Stimulated activated naive CD4-positive, alpha-beta T cell treated with Interleukin-2 at 50 U/mL for 16 hours (primary cell): ENCODE results near the gene ARF1.
A peak's percentile ranks its signal among the peaks of the same experiment; 100 is the strongest.

Experiments
- DNase-seq: peaks from one replicate; lab custom pipeline; 2025; lab: John Stamatoyannopoulos, UW

Gene ARF1

DNA sequence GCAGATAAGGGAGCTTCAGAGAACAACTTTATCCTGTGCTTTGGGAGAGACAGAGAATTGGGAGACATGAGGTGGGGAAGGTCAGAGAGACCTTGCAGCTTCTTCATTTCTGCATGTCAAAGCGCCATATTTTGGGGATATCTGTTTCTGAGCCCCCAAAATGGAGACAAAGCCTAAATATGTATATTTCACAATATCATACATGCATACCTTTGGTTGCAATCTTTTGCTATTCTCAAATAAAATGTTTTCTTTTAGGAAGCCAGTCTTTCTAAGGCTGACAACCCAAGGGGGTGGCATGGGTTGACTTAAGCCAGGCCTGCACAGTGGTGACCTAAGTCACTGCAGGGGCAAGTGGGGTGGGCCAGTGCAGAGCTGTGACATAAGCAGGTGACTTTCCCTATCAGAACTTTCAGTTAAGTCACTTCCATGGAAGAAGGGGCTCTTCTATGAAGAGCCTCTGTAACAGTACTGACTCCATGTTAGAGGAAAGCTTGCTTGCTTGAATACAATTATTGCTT is 40.5 kb downstream of the ARF1 start:
- DNase-seq, result no peak

DNA sequence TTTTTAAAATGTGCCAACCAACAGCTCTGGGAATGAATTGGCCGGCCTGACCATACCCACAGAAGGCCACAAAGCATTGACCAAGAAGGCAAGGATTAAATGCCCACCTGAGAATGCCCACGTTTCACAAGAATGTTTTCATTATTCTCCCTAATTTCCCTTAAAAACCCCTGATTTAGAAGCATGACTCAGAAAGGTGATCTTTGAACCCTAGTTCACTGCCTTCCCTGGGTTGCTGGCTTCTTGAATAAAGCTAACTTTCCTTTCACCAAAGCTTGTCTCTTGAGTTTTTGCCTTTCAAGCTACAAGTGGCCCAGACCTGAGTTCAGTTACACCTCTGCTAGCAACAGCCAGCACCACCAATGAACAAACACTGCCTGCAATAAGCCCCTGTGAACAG is 41.0 kb downstream of the ARF1 start:
- DNase-seq, result no peak

- DNase-seq, result no peak
Measured at GRCh38 chr1:228125185-228125584, 42.7 kb downstream of the ARF1 start.

DNA sequence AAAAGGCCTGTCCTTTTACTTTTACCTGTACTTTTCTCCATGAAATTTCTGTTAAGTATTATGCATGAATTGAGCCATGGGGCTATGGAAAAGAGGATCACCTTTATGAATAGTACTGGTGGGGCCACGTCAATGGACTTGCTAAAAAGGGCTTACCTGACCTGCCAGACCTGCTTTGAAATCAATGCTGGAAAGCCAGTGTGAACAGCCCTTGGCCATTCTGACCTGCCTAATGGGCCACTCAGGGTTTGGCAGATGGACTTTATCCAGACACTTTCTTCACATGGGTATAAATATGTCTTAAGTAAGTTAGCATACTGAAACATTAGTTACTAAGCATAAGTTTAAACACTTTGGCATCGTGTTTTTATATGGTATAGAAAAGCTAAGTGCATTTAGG is 49.3 kb downstream of the ARF1 start:
- DNase-seq, result no peak

DNA sequence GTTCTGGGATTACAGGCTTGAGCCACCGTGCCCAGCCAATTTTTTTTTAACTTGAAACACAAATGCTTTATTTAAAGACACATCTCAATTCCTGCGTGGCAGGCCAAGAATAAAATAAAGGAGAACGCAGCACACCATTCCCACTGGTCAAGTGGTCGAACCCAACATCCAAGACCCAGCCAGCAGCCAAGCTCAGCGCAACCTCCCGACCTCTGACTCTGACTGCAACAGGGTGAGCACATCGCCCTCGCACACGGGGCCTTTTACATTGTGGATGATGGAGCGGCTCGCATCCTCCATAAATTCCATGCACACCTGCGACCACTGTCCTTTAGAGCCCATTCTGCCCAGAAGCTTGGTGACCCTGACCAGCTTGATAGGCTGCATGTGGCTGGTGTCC is 52.1 kb downstream of the ARF1 start:
- DNase-seq, result no peak

DNA sequence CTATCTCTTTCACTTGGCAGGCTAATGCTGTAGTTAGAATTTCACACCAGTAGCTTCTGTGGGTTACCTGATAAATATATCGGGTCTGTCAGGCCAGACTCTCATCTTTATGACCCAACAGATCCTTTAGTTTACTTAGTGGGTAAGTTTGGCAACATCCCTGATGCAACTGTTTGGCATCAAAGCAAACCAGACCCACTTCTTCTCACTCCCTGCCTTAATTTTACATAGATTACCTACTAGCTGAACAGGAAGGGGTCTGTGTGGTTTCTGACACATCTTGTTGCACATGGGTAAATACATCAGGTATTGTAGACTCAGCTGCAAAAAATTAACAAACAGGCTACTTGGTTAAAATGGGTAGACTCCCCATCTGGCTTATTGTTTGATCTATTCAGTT is 54.4 kb downstream of the ARF1 start:
- no peak for DNase-seq

- no peak for DNase-seq
Measured at GRCh38 chr1:228139406-228139930, 57.0 kb downstream of the ARF1 start.

GRCh38 chr1:228139931-228140723 is 57.6 kb downstream of the ARF1 start, which contains the start of gene GUK1:
Gene GUK1, plus strand, starts transcription at chr1:228140279. Its CDS starts 24 bp downstream, at chr1:228140303.
- peak; percentile 100 for DNase-seq

GRCh38 chr1:228140724-228141225 is 58.3 kb downstream of the ARF1 start:
- peak; percentile 16 for DNase-seq

DNA sequence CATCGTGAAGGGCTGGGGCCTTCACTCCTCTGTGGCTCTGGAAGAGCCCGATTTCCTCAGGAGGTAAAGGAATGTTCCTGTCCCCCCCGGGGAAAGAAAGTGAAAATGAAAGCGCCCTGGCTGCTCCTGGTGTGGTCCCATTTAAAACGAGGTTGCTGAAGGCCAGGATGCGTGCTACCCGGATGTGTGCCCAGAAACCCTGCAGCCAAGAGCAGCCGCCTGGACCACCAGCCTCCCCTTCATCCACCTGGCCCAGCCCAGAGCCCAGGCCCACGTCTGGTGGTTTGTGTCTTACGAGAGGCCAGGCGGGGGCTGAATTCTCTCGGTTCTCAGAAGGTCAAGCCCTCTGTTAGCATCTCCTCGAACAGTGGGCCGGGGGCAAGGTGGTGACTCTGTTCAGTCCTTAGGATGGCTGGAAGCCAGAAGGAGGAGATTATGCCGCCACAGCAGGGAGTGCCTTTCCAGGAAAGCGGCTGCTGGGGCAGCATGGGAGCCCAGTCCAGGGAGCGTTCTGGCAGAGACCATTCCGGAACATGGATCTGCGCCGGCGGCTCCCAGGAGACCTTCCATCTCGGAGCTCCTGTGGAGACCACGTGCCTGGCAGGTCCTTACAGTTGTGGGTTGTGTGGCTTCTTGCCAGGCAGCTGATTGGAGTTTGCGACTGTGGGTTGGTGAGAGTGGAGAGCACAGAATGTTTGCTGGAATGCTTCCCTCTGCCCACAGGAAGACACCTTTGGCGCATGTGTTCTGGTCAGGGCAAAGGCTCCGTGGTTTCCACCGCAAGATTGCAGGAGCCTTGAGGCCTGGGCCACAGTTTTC is 58.9 kb downstream of the ARF1 start:
- DNase-seq, result peak; percentile 13

GRCh38 chr1:228142155-228142691 is 59.7 kb downstream of the ARF1 start:
- no peak for DNase-seq

GRCh38 chr1:228142701-228143136 is 60.2 kb downstream of the ARF1 start:
- no peak for DNase-seq

DNA sequence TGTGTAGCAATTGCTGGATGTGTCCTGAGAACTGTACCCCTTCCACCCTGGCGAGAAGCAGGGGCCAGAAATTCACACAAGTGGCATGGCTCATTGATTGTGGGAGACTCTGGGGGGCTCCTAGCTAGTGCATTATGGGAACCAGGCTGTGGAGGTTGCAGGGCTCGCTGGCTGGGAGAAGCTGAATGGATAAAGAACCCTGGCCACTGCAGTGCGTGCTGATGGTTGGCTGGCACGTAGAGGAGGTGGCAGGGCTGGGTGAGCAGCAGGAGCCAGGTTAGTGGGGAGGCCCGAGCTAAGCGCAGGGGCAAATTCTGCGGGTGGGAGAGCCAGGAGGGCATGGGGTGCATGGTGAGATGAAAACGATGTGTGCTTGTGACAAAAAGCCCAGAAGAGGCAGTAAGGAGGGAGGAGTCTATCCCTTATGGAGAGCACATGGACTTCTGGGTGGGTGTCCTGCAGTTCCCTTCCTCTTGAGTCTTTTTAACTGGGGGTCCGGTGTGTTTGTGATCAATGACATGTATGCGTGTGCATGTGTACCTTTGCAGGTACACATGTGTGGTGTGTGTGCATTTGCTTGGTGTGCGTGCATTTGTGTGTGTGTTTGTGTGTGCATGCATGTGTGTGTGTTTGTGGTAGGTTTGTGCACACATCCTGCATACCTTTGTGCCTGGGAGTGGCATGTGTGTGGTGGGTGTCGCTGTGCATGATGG is 61.1 kb downstream of the ARF1 start:
- DNase-seq, result no peak

GRCh38 chr1:228144193-228144992 is 61.9 kb downstream of the ARF1 start:
- DNase-seq, result no peak

GRCh38 chr1:228144993-228145343 is 62.5 kb downstream of the ARF1 start:
- DNase-seq, result no peak

GRCh38 chr1:228145463-228146416 is 63.2 kb downstream of the ARF1 start:
- no peak for DNase-seq

GRCh38 chr1:228146417-228147150 is 64.1 kb downstream of the ARF1 start:
- DNase-seq, result no peak

- no peak for DNase-seq
Measured at GRCh38 chr1:228147151-228147693, 64.7 kb downstream of the ARF1 start.

DNA sequence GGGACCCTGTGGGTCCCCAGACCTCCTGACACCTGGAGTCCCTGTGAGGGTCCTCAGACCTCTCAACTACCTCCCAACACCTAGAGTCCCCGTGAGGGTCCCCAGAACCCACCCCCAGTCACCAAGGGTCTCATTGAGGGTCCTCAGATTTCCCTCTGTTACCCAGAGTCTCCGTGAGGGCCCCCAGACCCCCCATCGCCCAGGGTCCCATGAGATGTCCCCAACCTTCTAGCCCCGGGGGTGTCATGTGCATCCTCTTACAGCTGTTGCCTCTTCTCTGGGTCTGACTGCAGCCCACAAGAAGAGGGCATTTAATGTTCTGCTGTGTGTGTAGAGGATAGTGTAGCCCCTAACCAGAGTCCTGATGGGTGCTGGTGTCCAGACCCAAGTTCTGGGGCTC is 65.3 kb downstream of the ARF1 start:
- no peak for DNase-seq
